Kidney epithelial cell (primary cell): Measurements from ENCODE around the gene ARRDC2. TPM values are rescaled to one million over a fixed set of nuclear protein-coding genes. Genes with fewer than 3 reads are reported as not detected.

ENCODE experiments used
- DNase-seq: peaks from one replicate; pipeline ENCODE4 v3.0.0-alpha.2; 2010; ENCODE audit warnings: low read depth
- H3K27me3 ChIP-seq: 2 replicates; pipeline ENCODE4 v1.6.0; 2011; ENCODE audit warnings: low read length; ENCODE audit not compliant: control insufficient read depth, insufficient read depth
- H3K36me3 ChIP-seq: 2 replicates; pipeline ENCODE4 v1.5.1; 2011; ENCODE audit warnings: low read length; ENCODE audit not compliant: control insufficient read depth, insufficient read depth
- H3K4me3 ChIP-seq: 2 replicates; pipeline ENCODE4 v1.5.1; 2011; ENCODE audit warnings: low read depth, mild to moderate bottlenecking, control low read depth, low read length
- CTCF ChIP-seq: IDR thresholded peaks from 2 replicates; pipeline ENCODE4 v1.5.1; 2011; ENCODE audit warnings: mild to moderate bottlenecking, moderate library complexity, low read length, control low read depth, inconsistent platforms; ENCODE audit not compliant: insufficient read depth, poor library complexity, severe bottlenecking
- total RNA-seq: library from RNA; depleted of rRNA; stranded (reverse); fragments of >200 nt; gene quantifications from 2 replicates; pipeline ENCODE4 v1.2.3, GENCODE V29; 2015

ARRDC2 gene
- total RNA-seq, 1 donor from 2014 or later = 8.4 TPM

- no peaks in the 10 kb centered on the region for H3K36me3 ChIP-seq
- no peak for TF ChIP-seq CTCF
- no peak overlapping the region for H3K4me3 ChIP-seq
- peaks cover 40% of the 10 kb centered on the region for H3K27me3 ChIP-seq
- no peak for DNase-seq
Observed at GRCh38 chr19:17967257-17968051, 40.5 kb upstream of the ARRDC2 start.

GRCh38 chr19:17968362-17968761 is 39.6 kb upstream of the ARRDC2 start:
- no peaks in the 10 kb centered on the region for H3K36me3 ChIP-seq
- DNase-seq = no peak
- no peak for TF ChIP-seq CTCF
- H3K4me3 ChIP-seq = no peak overlapping the region
- H3K27me3 ChIP-seq = peaks cover 40% of the 10 kb centered on the region

- H3K36me3 ChIP-seq = no peaks in the 10 kb centered on the region
- no peak for DNase-seq
- peaks cover 38% of the 10 kb centered on the region for H3K27me3 ChIP-seq
- no peak overlapping the region for H3K4me3 ChIP-seq
- no peak for TF ChIP-seq CTCF
Observed at GRCh38 chr19:17969096-17969792, 38.7 kb upstream of the ARRDC2 start.

- DNase-seq = no peak
- Histone ChIP-seq H3K27me3 (peaks cover 16% of the 10 kb centered on the region), H3K4me3 (no peak overlapping the region), H3K36me3 (no peaks in the 10 kb centered on the region)
- no peak for TF ChIP-seq CTCF
Observed at GRCh38 chr19:17972230-17972629, 35.7 kb upstream of the ARRDC2 start.

GRCh38 chr19:17973759-17974158 is 34.2 kb upstream of the ARRDC2 start:
- Histone ChIP-seq H3K4me3 (no peak overlapping the region), H3K36me3 (no peaks in the 10 kb centered on the region), H3K27me3 (peaks cover 2% of the 10 kb centered on the region)
- no peak for TF ChIP-seq CTCF
- no peak for DNase-seq
